ENCODE results near the gene TIAM1.

Gene TIAM1

GRCh38 chr21:31332525-31332924, 11.5 kb downstream of the TIAM1 start:
- TF ChIP-seq ZFX (IDR thresholded peaks at IDR 0.05; ENCODE audit: borderline replicate concordance), result no peak
- no peak overlapping the region for H3K27ac ChIP-seq

- TF ChIP-seq CTCF (IDR thresholded peaks at IDR 0.05) (no peak), ZFX (IDR thresholded peaks at IDR 0.05; ENCODE audit: borderline replicate concordance) (no peak)
- H3K27ac ChIP-seq, result no peak overlapping the region
Measured at GRCh38 chr21:31331231-31331630, 12.8 kb downstream of the TIAM1 start.

GRCh38 chr21:31330144-31330483, 13.9 kb downstream of the TIAM1 start:
- no peak for TF ChIP-seq ZFX (IDR thresholded peaks at IDR 0.05; ENCODE audit: borderline replicate concordance)
- TF ChIP-seq CTCF (IDR thresholded peaks at IDR 0.05), result no peak
- no peak overlapping the region for H3K27ac ChIP-seq

- H3K27ac ChIP-seq, result no peak overlapping the region
- TF ChIP-seq CTCF (IDR thresholded peaks at IDR 0.05) (no peak), ZFX (IDR thresholded peaks at IDR 0.05; ENCODE audit: borderline replicate concordance) (no peak)
Measured at GRCh38 chr21:31329456-31330143, 14.5 kb downstream of the TIAM1 start.

GRCh38 chr21:31326522-31327242, 17.4 kb downstream of the TIAM1 start:
- no peak for TF ChIP-seq ZFX (IDR thresholded peaks at IDR 0.05; ENCODE audit: borderline replicate concordance)
- TF ChIP-seq CTCF (IDR thresholded peaks at IDR 0.05), result no peak
- no peak overlapping the region for H3K27ac ChIP-seq

- H3K27ac ChIP-seq, result no peak overlapping the region
- TF ChIP-seq ZFX (IDR thresholded peaks at IDR 0.05; ENCODE audit: borderline replicate concordance) (no peak), CTCF (IDR thresholded peaks at IDR 0.05) (no peak)
Measured at GRCh38 chr21:31318971-31319370, 25.1 kb downstream of the TIAM1 start.

DNA sequence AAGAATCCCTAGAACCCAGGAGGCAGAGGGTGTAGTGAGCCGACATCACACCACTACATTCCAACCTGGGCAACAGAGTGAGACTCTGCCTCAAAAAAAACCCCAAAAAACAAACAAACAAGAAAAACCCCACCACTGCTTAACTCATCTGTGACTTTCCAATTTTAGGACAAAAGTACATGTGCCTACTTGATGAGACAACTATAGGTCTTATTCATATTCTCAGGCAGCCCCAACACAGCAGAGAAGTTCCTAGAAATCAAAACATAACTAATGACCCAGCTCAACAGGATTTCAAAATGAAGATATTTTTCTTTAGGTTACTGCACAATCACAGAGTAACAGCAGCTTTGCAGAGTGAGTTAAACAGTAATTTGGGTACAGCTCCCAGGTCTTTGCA, 26.4 kb downstream of the TIAM1 start:
- H3K27ac ChIP-seq, result no peak overlapping the region
- TF ChIP-seq CTCF (IDR thresholded peaks at IDR 0.05) (no peak), ZFX (IDR thresholded peaks at IDR 0.05; ENCODE audit: borderline replicate concordance) (no peak)
